GM18517 (cell line): ENCODE data around the gene CASZ1.

Experiments
- ATAC-seq: cut with Tn5 transposase; IDR thresholded peaks from one replicate; pipeline ENCODE4 v1.9.1; 2021; ENCODE audit warnings: mild to moderate bottlenecking, moderate library complexity; ENCODE audit not compliant: unreplicated experiment

CASZ1 gene

DNA sequence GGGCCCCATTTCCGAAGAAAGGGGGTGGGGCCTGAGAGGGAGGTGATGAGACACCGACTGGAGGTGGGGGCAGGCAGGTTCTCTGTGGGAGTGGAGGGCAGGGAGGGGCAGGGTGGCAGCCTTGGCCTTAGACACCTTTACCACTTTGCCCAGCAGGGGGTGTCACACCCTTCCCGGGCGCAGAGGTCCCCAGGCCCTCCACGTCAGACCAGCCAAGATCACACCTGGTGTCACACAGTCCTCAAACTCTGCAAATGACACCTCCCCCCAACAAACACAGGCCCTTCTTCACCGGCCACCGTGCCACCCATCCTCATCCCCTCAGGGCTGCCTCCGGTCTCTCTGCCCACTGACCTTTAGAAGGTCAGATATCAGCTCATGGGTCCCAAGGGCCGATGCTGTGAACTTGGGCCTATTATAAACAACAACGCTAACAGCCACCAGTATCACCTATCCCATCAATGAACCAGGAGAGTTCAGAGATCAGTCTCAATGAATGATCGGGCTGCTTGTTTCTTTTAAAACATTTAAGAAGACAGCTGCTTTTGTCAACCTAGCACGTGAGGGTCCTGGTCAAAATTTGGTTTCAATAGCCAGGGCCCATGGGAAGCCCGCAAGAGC, 103.9 kb downstream of the CASZ1 start:
- ATAC-seq, result no peak

DNA sequence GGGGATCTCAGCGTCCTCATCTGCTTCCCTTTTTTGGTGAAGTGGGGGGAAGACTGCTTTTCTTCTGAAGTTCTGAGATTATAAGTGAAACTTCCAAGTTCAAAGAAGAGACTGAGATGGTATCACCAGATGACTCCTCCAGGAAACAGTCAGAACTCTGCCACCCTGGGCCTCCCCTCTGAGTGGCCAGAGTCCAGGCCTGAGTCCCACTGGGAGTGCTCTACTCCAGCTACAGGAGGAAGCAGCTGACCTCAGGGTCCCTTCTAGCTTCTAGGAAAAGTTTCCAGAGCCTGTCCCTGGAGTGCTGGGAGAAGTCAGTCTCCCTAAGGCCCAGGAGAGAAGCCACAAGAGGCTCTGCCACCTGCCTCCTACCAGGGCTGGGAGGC, 104.7 kb downstream of the CASZ1 start:
- no peak for ATAC-seq

DNA sequence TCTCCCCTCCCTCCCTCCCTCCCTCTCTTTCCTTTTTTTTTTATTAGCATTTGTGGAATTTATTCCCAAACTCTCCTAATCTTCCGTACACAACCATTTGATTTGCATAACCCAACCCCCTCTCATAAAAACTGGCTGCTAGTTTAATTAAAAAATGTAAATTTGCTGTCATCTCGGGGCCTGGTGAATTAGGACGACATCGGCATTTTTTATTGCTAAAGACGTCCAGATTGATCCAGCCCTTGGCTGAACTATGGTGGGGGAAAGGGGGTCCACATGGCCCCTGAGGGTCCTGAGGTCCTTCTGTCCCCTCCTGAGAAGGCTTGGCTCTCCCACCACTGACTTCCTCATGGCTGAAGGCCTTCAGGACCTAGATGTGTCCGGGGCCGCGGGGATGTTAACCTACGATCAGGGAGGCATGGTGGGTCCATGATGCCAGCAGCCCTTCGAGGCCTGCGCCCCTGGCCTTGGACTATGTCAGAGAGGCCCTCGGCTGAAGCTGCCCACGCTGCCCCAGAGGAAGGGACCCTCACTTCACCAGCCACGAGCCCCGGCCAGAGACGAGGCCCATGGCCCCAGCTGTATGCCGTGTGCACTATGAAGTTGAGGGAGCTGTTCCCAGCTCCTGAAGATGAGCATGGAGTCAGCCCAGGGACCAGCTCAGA, 105.2 kb downstream of the CASZ1 start:
- ATAC-seq, result no peak

- no peak for ATAC-seq
Measured at GRCh38 chr1:10690484-10690883, 106.0 kb downstream of the CASZ1 start.

DNA sequence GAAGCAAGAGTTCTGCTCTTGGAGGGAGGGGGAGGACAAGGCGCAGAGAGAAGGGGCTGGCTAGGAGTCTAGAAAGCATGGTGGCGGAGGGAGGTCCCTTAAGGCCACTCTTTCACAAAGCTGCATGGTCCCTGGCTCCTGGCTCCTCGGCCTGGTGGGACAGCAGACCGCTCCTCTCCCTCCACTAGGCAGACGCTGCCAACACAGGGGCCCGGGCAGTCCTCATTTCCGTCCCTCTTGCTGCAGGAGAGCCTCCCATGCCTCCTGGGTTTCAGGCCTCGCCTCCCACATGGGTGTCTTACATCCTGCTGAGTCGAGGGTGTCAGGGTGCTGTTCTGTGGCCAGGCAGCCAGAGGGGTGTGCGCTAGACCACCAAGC, 108.0 kb downstream of the CASZ1 start:
- no peak for ATAC-seq

- no peak for ATAC-seq
Measured at GRCh38 chr1:10687782-10688408, 108.6 kb downstream of the CASZ1 start.

DNA sequence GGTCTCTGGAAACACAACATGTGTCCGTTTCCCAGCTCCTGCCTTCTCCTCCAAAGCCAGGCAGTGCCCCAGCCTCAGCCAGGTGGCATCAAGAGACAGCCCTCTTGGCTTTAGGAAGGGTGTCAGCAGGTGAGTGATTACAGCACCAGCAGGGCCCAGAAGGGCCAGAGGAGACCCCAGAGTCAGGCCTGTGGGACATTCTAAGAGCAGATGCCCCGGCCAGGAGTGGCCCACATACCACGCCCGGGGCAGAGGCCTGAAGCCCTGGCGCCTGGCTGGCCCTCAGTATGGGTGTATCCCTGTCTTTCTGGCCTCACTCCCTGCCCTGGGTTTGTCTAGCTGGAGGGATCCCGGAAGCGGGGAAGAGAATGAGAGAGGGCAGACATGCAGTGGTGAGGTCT, 109.2 kb downstream of the CASZ1 start:
- ATAC-seq, result no peak

GRCh38 chr1:10686404-10687040, 109.9 kb downstream of the CASZ1 start:
- ATAC-seq, result no peak

- no peak for ATAC-seq
Measured at GRCh38 chr1:10685808-10686403, 110.5 kb downstream of the CASZ1 start.

DNA sequence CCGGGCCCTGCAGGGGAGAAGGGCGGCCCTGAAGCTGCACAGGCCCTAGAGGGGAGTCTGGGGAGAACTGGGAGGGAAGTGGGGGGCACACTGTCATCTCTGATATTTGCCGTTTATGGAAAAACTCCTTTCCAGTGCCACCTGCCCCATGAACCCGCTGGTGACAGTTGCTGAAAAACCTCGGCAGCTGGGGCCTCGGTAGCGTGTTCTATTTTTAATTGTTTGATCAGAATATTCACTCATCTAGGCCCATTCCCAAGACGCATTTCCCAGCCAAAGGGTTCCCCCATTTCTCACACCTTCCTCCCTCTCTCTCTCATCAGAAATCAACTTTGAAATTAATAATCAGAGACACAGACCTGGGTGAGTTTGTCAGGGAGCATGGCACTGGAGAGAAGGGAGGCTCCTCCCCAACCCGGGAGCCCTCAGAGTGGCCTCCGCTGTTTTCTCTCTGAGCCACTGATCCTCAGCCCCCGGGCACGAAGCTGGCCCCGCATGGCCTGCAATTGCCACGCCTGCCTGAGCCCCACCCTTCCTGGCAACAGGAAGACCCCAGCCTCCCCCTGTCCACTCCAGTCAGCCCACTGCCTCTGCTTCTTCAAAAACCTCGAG, 111.1 kb downstream of the CASZ1 start:
- no peak for ATAC-seq

- ATAC-seq, result no peak
Measured at GRCh38 chr1:10684221-10684620, 112.2 kb downstream of the CASZ1 start.

GRCh38 chr1:10682449-10683309, 113.8 kb downstream of the CASZ1 start:
- no peak for ATAC-seq

GRCh38 chr1:10682108-10682445, 114.4 kb downstream of the CASZ1 start:
- ATAC-seq, result no peak

GRCh38 chr1:10681296-10682107, 114.9 kb downstream of the CASZ1 start:
- no peak for ATAC-seq

GRCh38 chr1:10680487-10680886, 116.0 kb downstream of the CASZ1 start:
- no peak for ATAC-seq

- no peak for ATAC-seq
Measured at GRCh38 chr1:10679496-10680220, 116.8 kb downstream of the CASZ1 start.

GRCh38 chr1:10678852-10679251, 117.6 kb downstream of the CASZ1 start:
- ATAC-seq, result no peak

DNA sequence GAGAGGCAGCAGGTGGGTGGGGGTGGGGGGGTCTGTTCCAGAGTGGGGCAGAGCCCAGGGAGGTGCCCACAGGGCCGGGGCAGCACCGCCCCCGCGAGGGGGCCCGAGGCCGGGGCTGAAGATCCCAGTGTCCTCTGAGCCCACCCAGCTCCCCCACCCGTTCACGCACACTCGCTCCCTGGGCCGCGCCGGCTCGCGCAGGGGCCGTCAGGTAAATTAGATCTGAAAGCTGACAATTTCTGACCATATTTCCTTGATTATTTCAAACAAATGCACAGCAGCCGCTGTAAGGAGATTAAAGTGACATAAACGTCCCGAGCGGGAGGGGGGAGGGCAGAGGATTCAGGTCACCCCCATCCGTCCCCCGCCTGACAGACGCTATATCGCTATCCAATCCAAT, 118.0 kb downstream of the CASZ1 start:
- ATAC-seq, result no peak
